Endothelial cell of hepatic sinusoid (primary cell): ENCODE measurements around the gene LDLRAD3.

Experiments
- in situ Hi-C: cut with HindIII; loops from 2 replicates; pipeline ENCODE4 v1.10.0; 2017; ENCODE audit warnings: low sequenced_read_pairs

LDLRAD3 gene

GRCh38 chr11:36119300-36119699, 175.4 kb downstream of the LDLRAD3 start:
- in situ Hi-C loops, result no loop called here

GRCh38 chr11:36121054-36121453, 177.2 kb downstream of the LDLRAD3 start:
- in situ Hi-C loops, result loop anchor here (5.0 kb wide), 2 partner anchors 71 to 79 kb away; no protein-coding TSS in a partner anchor

GRCh38 chr11:36122671-36123070, 178.8 kb downstream of the LDLRAD3 start:
- in situ Hi-C loops, result loop anchor here (5.0 kb wide), 2 partner anchors 70 to 80 kb away; no protein-coding TSS in a partner anchor

GRCh38 chr11:36123336-36124101, 179.7 kb downstream of the LDLRAD3 start:
- in situ Hi-C loops, result loop anchor here (5.0 kb wide), 2 partner anchors 69 to 81 kb away; no protein-coding TSS in a partner anchor

GRCh38 chr11:36126678-36127077, 182.8 kb downstream of the LDLRAD3 start:
- in situ Hi-C loops, result no loop called here

- in situ Hi-C loops, result no loop called here
Observed at GRCh38 chr11:36127550-36127949, 183.7 kb downstream of the LDLRAD3 start.

GRCh38 chr11:36129955-36130354, 186.1 kb downstream of the LDLRAD3 start:
- in situ Hi-C loops, result no loop called here

- in situ Hi-C loops, result no loop called here
Observed at GRCh38 chr11:36130401-36130800, 186.5 kb downstream of the LDLRAD3 start.

GRCh38 chr11:36131721-36132397, 188.0 kb downstream of the LDLRAD3 start:
- in situ Hi-C loops, result no loop called here

- in situ Hi-C loops, result no loop called here
Observed at GRCh38 chr11:36132940-36133339, 189.1 kb downstream of the LDLRAD3 start.

- in situ Hi-C loops, result no loop called here
Observed at GRCh38 chr11:36135076-36135475, 191.2 kb downstream of the LDLRAD3 start.

- in situ Hi-C loops, result no loop called here
Observed at GRCh38 chr11:36139767-36140166, 195.9 kb downstream of the LDLRAD3 start.

GRCh38 chr11:36141196-36141953, 197.5 kb downstream of the LDLRAD3 start:
- in situ Hi-C loops, result no loop called here

- in situ Hi-C loops, result no loop called here
Observed at GRCh38 chr11:36141956-36142355, 198.1 kb downstream of the LDLRAD3 start.

GRCh38 chr11:36142439-36142838, 198.6 kb downstream of the LDLRAD3 start:
- in situ Hi-C loops, result no loop called here

GRCh38 chr11:36142879-36143278, 199.0 kb downstream of the LDLRAD3 start:
- in situ Hi-C loops, result no loop called here

GRCh38 chr11:36146437-36146836, 202.6 kb downstream of the LDLRAD3 start:
- in situ Hi-C loops, result no loop called here

GRCh38 chr11:36147491-36147890, 203.6 kb downstream of the LDLRAD3 start:
- in situ Hi-C loops, result no loop called here

GRCh38 chr11:36148701-36149100, 204.8 kb downstream of the LDLRAD3 start:
- in situ Hi-C loops, result no loop called here

- in situ Hi-C loops, result no loop called here
Observed at GRCh38 chr11:36149538-36150242, 205.8 kb downstream of the LDLRAD3 start.

GRCh38 chr11:36150986-36151385, 207.1 kb downstream of the LDLRAD3 start:
- in situ Hi-C loops, result no loop called here
